PC-3 (cell line): ENCODE measurements around the gene TRABD. TPM values are rescaled to one million over a fixed set of nuclear protein-coding genes. Genes with fewer than 3 reads are reported as not detected.

Experiments
- ATAC-seq: fragments of 200-7000 bp; cut with Tn5 transposase; 2 replicates; pipeline ENCODE4 v1.9.1; 2020; ENCODE audit warnings: mild to moderate bottlenecking, moderate library complexity
- BruUV-seq: library from RNA; stranded (reverse); fragments of 400-500 nt; replicated peaks from 2 replicates; lab custom pipeline; 2021; lab: Mats Ljungman, UMichigan
- CTCF ChIA-PET: fragments of 300-600 bp; sonication (Branson Sonifier 250); formaldehyde crosslinking; loops from one replicate; lab custom pipeline; 2022; ENCODE audit warnings: antibody characterized with exemption; lab: Charles Lee
- POLR2A ChIA-PET: fragments of 300-600 bp; sonication (Branson Sonifier 250); formaldehyde crosslinking; loops from one replicate; lab custom pipeline; 2022; ENCODE audit warnings: antibody characterized with exemption; ENCODE audit not compliant: unreplicated experiment; lab: Charles Lee
- DNase-seq: peaks from one replicate; pipeline ENCODE4 v3.0.0-alpha.2; 2015
- H2AFZ ChIP-seq: fragments of 300-600 bp; sonication (generic); 2 replicates; pipeline ENCODE4 v1.6.0; 2016; ENCODE audit warnings: antibody characterized with exemption, low read length
- H3F3A ChIP-seq: fragments of 300-600 bp; sonication (generic); one replicate; pipeline ENCODE4 v1.6.0; 2017; ENCODE audit warnings: antibody characterized with exemption, low read length, control low read depth, mild to moderate bottlenecking; ENCODE audit not compliant: unreplicated experiment
- H3K27ac ChIP-seq: fragments of 300-600 bp; sonication (generic); 2 replicates; pipeline ENCODE4 v1.5.1; 2016; ENCODE audit warnings: mild to moderate bottlenecking, low read length
- H3K27me3 ChIP-seq: fragments of 300-600 bp; sonication (generic); 2 replicates; pipeline ENCODE4 v1.6.1; 2016; ENCODE audit warnings: low read length, mixed read lengths
- H3K36me3 ChIP-seq: fragments of 300-600 bp; sonication (generic); 2 replicates; pipeline ENCODE4 v1.6.1; 2016; ENCODE audit warnings: low read depth, mixed run types, low read length, mixed read lengths
- H3K4me1 ChIP-seq: fragments of 300-600 bp; sonication (generic); 2 replicates; pipeline ENCODE4 v1.5.1; 2016; ENCODE audit warnings: low read length; ENCODE audit not compliant: insufficient read depth
- H3K4me2 ChIP-seq: fragments of 300-600 bp; sonication (generic); 2 replicates; pipeline ENCODE4 v1.6.0; 2016; ENCODE audit warnings: low read length
- H3K4me3 ChIP-seq: fragments of 300-600 bp; sonication (generic); 2 replicates; pipeline ENCODE4 v1.5.1; 2016; ENCODE audit warnings: mild to moderate bottlenecking, low read length, mixed read lengths
- H3K79me2 ChIP-seq: fragments of 300-600 bp; sonication (generic); 2 replicates; pipeline ENCODE4 v1.6.1; 2017; ENCODE audit warnings: low read length, mixed read lengths
- H3K9ac ChIP-seq: fragments of 300-600 bp; sonication (generic); 2 replicates; pipeline ENCODE4 v1.6.0; 2016; ENCODE audit warnings: mild to moderate bottlenecking, low read length
- H3K9me2 ChIP-seq: fragments of 300-600 bp; sonication (generic); replicated peaks from 2 replicates; pipeline ENCODE4 v1.6.1; 2016; ENCODE audit warnings: mixed run types, low read length, mixed read lengths
- H3K9me3 ChIP-seq: fragments of 300-600 bp; sonication (generic); 2 replicates; pipeline ENCODE4 v1.6.1; 2016; ENCODE audit warnings: low read length, mixed read lengths
- H4K20me1 ChIP-seq: fragments of 300-600 bp; sonication (generic); 2 replicates; pipeline ENCODE4 v1.6.1; 2016; ENCODE audit warnings: low read length, mixed read lengths
- EZH2 ChIP-seq: fragments of 300-600 bp; sonication (generic); IDR thresholded peaks from one replicate; pipeline ENCODE4 v1.6.1; 2017; ENCODE audit warnings: antibody characterized with exemption, mild to moderate bottlenecking, low read length; ENCODE audit not compliant: unreplicated experiment
- EZH2phosphoT487 ChIP-seq: fragments of 300-600 bp; sonication (generic); IDR thresholded peaks from 2 replicates; pipeline ENCODE4 v1.6.1; 2018; ENCODE audit warnings: mild to moderate bottlenecking, antibody characterized with exemption, low read length, borderline replicate concordance
- intact Hi-C: fragments of 100-400 bp; cut with micrococcal nuclease; formaldehyde crosslinking; loops from 2 replicates; pipeline ENCODE4 v1.9.0; 2023
- total RNA-seq: library from RNA; depleted of rRNA; stranded (reverse); fragments of >200 nt; gene quantifications from 2 replicates; pipeline ENCODE4 v1.2.3, GENCODE V29; 2014
- TF ChIP-seq, protein P1 (sequence below): fragments of 300-600 bp; sonication (generic); conservative IDR thresholded peaks from 2 replicates; pipeline ENCODE4 v1.5.1; 2017; ENCODE audit warnings: antibody characterized with exemption, low read depth, mild to moderate bottlenecking, low read length

The TRABD gene
- total RNA-seq, 1 experiment from 2014 or later, result 53.4 TPM

DNA sequence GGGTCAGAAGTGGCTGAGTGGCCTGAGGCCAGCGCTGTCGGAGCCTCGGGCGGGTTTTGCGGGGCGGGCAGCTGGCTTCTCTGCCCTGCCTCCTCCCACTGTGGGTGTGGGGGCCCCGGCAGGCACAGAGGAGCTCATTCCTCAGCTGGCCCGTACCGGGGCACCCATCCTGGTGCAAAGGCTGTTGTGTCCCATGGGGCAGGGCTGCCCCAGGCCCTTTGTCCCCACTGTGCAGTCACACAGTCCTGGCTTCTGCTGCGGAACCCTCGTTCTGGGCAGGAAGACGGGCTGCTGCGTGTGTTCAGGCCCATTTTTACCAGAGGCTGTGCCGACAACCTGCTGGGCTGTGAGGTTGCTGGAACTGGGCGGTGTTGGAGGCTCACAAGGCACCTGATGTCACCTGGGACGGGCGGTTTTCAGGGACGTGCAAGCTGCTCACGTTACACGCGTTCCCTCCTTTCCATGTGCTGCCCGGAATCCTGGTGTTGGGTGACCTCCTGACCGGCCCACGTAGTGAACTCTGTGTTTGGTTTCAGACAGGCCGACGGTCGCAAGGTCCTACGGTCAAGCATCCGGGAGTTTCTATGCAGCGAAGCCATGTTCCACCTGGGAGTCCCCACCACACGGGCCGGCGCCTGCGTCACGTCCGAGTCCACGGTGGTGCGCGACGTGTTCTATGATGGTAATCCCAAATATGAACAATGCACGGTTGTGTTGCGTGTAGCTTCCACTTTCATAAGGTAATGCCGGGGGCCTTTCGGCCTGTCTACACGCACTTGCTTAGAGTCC is 20.3 kb downstream of the TRABD start:
- Histone ChIP-seq H4K20me1 (no peaks in the 10 kb centered on the region), H3K9me3 (no peaks in the 10 kb centered on the region), H3K36me3 (no peaks in the 10 kb centered on the region; the same call in 1 of the 2 replicates), H3K4me3 (no peak overlapping the region), H3K79me2 (peaks cover 25% of the 10 kb centered on the region), H3K27me3 (no peaks in the 10 kb centered on the region), H3K4me2 (no peak overlapping the region), H3K4me1 (peaks cover 3% of the 10 kb centered on the region), H2AFZ (no peak overlapping the region), H3K27ac (no peak overlapping the region), H3K9ac (no peak overlapping the region), H3K9me2 (no peaks in the 10 kb centered on the region), H3F3A (no peaks in the 10 kb centered on the region)
- BruUV-seq, result no TSS peak
- ATAC-seq, result no peak
- POLR2A ChIA-PET, result no interaction called here
- TF ChIP-seq EZH2, result no peak
- TF ChIP-seq, protein P1, sequence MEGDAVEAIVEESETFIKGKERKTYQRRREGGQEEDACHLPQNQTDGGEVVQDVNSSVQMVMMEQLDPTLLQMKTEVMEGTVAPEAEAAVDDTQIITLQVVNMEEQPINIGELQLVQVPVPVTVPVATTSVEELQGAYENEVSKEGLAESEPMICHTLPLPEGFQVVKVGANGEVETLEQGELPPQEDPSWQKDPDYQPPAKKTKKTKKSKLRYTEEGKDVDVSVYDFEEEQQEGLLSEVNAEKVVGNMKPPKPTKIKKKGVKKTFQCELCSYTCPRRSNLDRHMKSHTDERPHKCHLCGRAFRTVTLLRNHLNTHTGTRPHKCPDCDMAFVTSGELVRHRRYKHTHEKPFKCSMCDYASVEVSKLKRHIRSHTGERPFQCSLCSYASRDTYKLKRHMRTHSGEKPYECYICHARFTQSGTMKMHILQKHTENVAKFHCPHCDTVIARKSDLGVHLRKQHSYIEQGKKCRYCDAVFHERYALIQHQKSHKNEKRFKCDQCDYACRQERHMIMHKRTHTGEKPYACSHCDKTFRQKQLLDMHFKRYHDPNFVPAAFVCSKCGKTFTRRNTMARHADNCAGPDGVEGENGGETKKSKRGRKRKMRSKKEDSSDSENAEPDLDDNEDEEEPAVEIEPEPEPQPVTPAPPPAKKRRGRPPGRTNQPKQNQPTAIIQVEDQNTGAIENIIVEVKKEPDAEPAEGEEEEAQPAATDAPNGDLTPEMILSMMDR, result no peak
- no peak for TF ChIP-seq EZH2phosphoT487
- intact Hi-C loops, result no loop called here
- DNase-seq, result no peak
- CTCF ChIA-PET, result no interaction called here

DNA sequence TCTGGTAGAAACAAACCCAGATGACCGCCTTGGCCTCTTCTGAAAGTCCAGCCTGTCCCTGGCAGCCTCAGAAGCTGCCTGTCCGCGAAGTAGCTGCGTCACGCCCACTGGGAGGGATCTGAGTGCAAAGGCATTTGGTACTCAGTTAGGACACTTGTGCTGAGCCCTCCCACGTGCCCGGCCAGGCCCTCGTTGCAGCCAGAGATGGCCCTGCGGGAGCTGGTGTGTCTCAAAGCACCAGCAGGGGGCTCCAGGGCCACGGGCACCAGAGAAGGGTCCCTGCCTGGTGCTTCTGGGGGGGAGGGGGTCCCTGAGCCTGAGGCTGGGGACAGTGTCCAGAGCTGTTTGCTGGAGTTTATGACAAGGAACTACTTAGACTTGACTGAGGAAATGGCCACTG is 20.9 kb downstream of the TRABD start:
- H3K27me3 ChIP-seq, result no peaks in the 10 kb centered on the region
- no peaks in the 10 kb centered on the region for H4K20me1 ChIP-seq
- no peaks in the 10 kb centered on the region for H3F3A ChIP-seq
- TF ChIP-seq EZH2phosphoT487, result no peak
- no peak for TF ChIP-seq EZH2
- TF ChIP-seq, protein P1, result peak; percentile 54
- H3K9ac ChIP-seq, result no peak overlapping the region
- DNase-seq (no peak), ATAC-seq (peak; percentile 19; the same call in 1 of the 2 replicates)
- no peak overlapping the region for H3K4me3 ChIP-seq
- no peaks in the 10 kb centered on the region for H3K9me2 ChIP-seq
- no peak overlapping the region for H3K4me2 ChIP-seq
- BruUV-seq, result no TSS peak
- no peak overlapping the region for H3K27ac ChIP-seq
- H3K36me3 ChIP-seq, result no peaks in the 10 kb centered on the region; the same call in 1 of the 2 replicates
- no peaks in the 10 kb centered on the region for H3K9me3 ChIP-seq
- CTCF ChIA-PET, result no interaction called here
- POLR2A ChIA-PET, result no interaction called here
- H3K79me2 ChIP-seq, result peaks cover 23% of the 10 kb centered on the region
- H3K4me1 ChIP-seq, result peaks cover 3% of the 10 kb centered on the region
- no peak overlapping the region for H2AFZ ChIP-seq
- intact Hi-C loops, result no loop called here
